ENCODE data around the gene GABRR3.

DNA sequence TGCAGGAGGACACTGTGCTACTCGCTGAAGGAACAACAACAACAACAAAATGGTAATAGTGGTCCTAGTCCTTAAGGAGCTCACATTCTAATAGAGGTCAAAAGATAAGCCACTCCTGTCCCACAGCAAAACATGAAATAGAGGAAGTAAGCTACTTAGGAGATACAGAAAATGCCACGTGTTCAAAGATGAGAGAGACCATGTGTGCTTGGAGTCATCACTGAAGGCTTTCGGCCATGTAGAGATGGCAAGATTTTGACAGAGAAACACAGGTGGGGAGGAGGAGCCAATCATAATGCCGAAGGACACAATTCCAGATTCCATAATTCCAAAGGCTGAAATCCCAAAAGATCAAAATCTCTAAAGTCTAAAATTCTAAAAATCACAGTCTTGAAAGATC is 38.1 kb downstream of the GABRR3 start:
- TF ChIP-seq, protein P1, sequence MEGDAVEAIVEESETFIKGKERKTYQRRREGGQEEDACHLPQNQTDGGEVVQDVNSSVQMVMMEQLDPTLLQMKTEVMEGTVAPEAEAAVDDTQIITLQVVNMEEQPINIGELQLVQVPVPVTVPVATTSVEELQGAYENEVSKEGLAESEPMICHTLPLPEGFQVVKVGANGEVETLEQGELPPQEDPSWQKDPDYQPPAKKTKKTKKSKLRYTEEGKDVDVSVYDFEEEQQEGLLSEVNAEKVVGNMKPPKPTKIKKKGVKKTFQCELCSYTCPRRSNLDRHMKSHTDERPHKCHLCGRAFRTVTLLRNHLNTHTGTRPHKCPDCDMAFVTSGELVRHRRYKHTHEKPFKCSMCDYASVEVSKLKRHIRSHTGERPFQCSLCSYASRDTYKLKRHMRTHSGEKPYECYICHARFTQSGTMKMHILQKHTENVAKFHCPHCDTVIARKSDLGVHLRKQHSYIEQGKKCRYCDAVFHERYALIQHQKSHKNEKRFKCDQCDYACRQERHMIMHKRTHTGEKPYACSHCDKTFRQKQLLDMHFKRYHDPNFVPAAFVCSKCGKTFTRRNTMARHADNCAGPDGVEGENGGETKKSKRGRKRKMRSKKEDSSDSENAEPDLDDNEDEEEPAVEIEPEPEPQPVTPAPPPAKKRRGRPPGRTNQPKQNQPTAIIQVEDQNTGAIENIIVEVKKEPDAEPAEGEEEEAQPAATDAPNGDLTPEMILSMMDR (IDR thresholded peaks at IDR 0.05; ENCODE audit: low read depth, low read length, poor library complexity, severe bottlenecking): no peak
- no peak for TF ChIP-seq EZH2phosphoT487 (IDR thresholded peaks at IDR 0.05; ENCODE audit: borderline replicate concordance, low read length)
